Daoy (cell line): ENCODE measurements around the gene ZFP92. TPM values are rescaled to one million over a fixed set of nuclear protein-coding genes. Genes with fewer than 3 reads are reported as not detected.

Source experiments
- DNase-seq: peaks from one replicate; pipeline ENCODE4 v3.0.0-alpha.2; 2015; ENCODE audit warnings: low read depth
- total RNA-seq: library from RNA; depleted of rRNA; stranded (reverse); fragments of >200 nt; shearing (Covaris generic); gene quantifications from 2 replicates; pipeline ENCODE4 v1.2.3, GENCODE V29; 2014

Gene ZFP92
- total RNA-seq, 1 experiment from 2014 or later, result 0.80 TPM

DNA sequence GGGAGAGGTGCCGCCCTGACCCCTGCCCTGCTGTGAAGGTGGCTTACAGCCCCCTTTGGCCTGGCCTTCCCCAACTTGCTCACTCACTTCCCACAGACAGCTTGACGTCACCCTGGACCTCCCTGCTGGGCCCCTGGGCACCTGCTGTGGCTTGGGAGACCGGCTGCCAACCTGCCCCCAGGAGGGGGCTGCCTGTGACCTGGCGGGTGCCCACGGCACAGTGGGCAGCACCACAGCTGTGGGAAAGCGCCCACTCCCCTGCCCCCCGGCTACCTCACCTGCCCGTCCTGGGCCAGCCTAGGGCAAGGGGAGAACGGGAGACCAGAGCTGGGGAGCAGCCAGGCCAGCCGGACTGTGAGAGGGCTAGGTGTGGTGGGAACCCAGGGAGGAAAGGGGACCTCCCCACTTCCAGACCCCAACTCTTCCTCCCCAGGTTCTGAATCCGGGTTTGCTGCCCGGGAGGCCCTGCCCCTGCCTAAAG is 2.4 kb upstream of the ZFP92 start:
- no peak for DNase-seq

DNA sequence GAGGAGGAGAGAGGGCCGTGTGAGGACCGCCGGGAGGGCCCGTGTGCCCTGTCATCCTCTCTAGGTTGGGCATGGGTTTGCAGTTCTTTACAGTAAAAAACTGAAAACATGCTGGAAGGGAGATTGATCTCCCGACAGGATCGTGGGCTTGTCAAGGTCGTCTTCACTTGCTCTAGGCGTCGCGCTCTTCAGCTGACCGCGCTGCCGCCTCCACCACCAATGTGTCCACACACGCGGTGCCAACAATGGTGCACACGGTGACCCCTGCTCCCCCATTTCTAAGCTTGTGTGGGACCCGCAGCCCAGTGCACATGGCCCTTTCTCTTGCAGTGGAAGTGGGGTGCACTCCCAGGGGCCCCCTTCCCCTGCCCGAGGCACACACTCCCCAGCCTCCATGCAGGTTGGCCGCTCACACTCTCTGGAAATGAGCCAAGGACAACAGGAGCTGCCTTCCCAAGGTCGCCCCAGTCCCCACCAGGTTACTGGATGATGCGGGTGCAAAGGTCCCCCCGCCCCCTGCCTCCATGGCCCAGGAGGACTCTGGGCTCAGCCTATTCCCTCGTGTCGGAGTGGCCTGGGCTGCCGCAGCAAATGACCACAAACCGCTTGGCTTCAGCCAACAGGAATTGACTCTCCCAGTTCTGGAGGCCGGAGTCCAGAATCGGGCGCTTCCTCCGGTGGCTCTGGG is 1.7 kb upstream of the ZFP92 start:
- no peak for DNase-seq

DNA sequence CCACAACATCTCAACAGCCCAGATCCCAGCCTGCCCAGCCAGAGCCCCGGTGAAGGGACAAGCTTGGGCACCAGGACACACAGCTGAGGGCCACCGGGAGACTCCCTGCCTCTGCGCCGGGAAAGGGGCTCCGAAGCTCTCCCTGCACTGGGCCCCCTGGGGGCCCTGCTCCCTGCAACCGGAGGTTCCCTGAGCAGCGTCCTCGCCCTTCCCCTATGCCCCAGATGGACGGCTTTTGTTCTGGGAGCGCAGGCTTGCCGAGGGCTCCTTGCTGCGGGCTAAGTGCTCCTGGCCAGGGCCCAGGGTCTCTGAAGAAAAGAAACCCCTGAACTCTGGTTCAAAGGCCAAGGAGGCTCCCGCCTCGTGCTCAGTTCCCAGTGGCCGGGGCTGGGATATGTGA is 899 bp upstream of the ZFP92 start:
- no peak for DNase-seq

DNA sequence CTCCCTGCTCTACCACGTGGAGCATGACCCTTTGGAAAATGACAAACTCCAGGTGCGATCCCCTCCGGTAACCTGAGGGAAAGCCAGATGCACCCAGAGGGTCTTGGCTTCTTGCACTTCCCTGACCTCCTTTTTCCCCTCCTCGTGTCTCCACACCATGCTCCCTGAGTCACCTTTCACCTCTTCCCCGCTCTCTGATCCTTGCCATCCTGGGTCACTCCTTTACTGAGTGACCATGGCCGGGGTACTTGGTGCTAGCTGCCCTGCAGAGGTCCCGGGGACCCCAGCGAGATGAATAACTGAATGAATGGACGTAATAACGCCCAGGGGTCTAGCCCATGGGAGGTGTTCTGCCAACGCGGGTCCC is 401 bp upstream of the ZFP92 start:
- no peak for DNase-seq

DNA sequence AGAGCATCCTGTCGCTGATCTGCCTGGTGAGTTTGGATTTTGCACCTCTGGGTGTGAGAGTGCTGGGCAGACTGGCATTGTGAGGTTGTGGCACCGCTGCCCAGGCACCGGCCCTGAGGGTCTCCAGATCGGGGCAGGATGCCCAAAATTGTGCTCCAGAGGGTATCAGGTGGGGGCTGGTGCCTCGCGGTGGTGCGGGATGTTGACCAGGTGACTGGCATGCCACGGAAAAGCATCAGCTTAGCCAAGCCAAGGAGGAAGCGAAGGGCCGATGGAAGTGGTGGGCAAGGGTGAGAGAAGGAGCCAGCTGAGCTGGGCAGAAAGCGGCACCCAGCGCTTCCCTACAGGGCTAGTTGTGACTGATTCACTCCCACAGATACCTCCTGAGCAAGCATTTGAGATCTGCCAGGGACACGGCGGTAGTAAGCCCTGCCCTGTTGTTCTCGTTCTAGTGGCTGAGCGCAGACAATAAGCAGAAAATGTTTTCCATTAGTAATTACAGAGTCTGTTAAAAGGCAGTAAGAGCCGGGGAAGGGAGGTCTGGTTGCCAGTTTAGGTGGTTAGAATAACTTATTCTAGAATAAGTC is 809 bp downstream of the ZFP92 start:
- DNase-seq, result peak; percentile 13

DNA sequence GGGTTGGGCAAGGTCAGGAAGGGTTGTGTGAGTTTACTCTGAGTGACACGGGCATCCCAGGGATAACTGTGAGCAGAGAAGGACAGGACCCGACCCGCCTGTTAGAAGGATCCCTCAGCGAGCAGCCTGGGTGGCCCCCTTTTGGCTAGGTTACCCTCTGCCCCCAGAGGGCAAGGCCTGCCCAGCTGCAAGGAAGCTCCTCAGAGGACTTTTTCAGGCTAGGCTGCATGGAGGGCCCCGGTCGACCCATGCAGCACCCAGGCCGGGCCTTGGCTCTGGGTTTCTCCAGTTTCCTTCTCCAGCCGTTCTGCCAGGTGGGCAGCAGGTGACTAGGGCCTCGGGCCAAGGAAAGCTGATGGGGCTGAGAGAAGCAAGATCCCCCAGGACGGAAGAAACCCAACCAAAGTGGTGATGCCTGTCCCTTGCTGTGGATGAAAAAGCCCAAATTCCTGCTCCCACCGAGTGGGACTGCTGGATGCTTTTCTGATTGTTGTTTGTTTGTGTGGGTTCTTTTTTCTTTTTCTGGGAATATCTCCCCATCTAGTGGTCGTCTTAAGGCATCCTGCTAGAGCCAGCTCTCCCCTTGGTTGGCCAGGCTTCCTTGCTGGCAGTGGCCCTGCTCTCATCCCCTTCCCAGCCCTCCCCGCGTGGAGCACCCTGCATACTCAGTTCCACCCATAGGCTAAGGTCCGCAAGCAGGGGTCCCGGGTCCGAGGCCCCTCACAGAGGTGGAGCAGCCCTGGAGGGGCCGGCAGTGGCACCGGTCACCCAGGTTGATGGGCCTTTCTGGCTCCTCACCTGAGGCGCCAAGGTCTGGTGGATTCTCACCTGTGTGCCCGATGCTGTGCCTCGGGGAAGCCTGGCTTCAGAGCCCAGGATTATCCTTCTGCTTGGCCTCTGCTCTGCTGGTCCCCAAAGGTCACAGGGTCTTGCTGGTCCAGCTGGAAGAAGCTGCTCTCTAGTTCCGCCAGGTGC is 1.8 kb downstream of the ZFP92 start:
- DNase-seq, result no peak

DNA sequence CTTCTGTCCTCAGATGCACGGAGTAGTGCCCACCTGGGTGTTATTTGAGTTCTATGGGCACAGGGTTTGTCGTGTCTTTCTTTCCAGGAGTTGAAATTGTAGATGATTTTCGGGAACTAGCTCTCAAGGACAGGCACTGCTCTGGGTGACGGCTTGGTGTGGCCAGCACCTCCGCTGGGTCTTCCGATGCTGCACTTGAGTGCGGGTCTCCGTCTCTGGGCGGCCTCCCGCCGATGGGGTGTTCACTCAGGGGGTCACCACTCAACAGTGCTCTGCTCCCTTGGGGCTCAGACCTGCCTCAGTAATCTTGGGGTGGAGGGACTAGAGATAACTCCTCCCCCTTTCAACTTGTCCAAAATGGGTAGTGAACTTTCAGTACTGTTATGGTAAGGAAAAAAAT is 2.5 kb downstream of the ZFP92 start:
- DNase-seq, result no peak

DNA sequence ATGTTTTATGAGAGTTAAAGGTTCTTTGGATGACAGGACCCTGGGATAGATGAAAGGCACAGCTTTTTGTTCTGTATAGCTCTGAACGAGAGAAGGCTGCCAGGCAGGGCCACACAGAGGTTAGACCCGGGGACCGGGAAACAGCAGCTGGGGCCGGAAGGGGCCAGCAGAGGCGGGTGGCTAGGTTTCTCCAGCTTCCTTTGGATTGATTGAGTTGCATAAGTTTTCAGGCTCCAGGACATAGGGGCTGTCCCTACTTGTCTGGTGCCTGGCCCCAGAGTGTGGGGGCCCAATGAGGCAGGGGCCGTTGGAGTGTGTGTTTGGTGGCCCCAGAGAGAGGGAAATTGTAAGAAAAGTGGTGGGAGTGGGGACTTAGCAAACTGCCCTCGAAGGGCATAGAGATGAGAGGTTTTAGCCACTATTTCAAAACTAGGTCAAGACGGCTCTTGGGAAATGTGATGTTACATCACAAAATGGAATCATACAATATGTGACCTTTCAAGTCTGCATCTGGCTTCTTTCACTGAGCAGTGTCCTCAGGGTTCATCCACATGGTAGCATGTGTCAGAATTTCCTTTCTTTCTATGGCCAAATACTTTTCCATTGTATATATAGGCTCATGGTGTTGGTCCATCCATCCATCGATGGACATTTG is 3.7 kb downstream of the ZFP92 start:
- DNase-seq, result no peak

DNA sequence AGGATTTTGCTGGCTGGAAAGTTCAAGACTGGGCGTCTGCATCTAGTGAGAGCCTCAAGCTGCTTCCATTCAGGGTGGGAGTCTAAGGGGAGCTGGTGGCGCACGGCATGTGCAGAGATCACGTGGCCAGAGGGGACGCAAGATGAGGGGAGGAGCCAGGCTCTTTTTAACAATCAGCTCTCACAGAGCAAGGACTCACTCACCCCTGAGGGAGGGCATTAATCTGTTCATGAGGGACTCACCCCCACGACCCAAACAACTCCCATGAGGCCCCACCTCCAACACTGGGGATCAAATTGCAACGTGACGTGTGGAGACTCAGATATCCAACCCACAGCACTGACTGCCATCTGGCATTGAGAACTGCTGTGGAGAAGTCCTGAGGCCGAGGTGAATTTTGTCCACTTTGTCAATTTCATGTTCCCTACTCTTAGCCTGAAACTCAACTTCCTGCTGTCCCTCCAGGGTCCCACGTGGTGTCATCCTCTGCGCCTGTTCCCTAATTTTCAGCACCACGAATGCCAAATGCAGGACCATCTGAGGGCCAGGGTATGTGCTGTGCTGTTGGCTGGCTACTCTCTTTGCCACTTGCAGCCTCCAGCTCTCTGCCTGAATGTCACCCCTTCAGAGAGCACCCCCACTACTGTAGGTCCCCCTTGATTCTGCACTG is 5.6 kb downstream of the ZFP92 start:
- DNase-seq, result peak; percentile 6

DNA sequence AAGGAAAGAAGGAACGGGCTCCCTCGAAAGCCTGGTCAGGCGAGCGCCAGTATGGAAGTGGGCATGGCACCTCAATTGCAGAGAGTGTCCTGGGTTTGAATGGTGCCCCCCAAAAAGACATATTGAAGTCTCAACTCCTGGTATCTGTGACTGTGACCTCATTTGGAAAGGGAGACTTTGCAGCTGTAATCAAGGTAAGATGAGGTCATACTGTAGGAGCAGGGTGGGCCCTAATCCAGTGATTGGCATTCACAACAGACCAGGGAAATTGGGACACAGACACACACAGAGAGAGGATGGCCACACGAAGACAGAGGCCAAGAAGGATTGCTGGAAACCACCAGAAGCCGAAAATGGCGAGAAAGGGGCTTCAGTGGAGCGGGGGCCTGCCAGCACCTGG is 6.4 kb downstream of the ZFP92 start:
- DNase-seq, result no peak

DNA sequence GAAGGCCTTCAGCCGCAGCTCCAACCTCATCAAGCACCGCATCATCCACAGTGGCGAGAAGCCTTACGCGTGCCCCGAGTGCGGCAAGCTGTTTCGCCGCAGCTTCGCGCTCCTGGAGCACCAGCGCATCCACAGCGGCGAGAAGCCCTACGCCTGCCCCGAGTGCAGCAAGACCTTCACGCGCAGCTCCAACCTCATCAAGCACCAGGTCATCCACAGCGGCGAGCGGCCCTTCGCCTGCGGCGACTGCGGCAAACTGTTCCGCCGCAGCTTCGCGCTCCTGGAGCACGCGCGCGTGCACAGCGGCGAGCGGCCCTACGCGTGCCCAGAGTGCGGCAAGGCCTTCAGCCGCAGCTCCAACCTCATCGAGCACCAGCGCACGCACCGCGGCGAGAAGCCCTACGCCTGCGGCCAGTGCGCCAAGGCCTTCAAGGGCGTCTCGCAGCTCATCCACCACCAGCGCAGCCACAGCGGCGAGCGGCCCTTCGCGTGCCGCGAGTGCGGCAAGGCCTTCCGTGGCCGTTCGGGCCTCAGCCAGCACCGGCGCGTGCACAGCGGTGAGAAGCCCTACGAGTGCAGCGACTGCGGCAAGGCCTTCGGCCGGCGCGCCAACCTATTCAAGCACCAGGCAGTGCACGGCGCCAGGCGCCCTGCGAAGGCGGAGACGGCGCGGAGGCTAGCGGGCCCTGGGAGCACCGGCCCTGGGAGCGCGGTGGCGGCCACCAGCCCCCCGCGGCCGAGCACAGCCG is 9.8 kb downstream of the ZFP92 start:
- DNase-seq, result no peak

DNA sequence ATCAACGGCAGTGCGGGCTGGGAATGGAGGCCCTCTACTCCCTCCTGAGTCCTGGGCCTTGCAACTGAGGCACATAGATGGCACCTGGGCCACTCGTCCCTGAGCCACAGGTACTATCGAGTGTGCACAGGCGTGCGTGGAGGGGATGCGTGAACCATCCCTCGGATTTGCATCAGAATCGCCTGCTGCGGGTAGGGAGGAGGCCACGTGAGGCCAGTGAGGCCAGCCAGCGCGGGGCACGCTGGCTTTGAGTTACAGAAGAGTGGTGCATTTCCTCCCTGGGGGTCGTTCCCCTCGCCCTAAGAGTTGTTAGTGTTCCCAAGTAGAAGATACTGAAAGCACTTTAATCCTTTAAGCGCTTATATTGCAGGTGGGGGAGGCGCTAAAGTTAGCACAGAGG is 10.6 kb downstream of the ZFP92 start:
- no peak for DNase-seq

DNA sequence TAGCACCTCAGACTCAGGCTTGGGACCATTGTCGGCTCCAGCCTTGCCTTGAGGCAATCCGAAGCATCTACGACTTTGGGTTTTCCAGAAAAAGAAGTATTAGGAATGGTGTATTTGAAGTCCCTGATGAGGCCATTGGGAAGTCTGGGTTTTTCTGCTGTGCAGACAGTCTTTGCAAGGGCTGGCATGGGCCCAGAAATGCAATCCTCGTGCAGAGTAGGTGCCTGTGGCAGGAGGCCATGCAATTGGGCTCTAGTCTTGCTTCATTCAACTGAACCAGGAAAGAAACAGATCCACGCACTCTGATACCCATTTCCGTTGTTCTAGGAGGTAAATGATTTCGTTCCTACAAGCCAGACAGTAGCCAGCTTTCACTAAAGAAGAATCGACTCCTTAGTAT is 12.4 kb downstream of the ZFP92 start:
- DNase-seq, result no peak

DNA sequence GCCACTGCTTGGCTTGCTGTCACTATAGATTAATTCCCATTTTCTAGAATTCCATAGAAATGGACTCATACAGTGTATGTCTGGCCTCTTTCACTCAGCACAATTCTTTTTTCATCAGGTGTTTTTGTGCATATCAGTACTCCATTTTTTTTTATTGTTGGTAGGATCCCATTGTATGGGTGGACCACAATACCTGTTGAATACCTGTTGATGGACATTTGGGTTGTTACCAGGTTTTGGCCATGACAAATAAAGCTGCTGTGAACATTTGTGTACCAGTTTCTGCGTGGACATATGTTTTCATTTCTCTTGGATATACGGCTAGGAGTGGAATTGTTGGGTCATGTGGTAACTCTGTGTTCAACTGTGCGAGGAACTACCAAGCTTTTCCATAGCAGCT is 14.9 kb downstream of the ZFP92 start:
- DNase-seq, result no peak

DNA sequence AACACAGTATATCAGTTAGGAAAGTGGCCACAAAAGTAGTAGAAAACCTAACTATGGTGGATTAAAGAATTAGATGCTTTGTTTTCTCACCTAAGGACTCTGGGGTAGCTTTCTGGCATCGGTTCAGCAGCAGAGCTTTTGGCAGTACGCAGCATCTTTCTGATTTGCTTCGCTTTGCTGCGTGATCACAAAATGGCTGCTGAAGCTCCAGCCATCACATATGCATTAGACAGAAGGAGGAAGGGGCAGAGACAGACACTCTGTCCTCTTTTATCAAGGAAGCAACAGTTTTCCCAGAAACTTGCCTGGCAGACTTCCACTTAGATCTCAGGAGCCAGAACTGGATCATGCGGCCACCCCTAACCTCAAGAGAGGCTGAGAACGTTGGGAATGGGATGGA is 19.5 kb downstream of the ZFP92 start:
- DNase-seq, result no peak

DNA sequence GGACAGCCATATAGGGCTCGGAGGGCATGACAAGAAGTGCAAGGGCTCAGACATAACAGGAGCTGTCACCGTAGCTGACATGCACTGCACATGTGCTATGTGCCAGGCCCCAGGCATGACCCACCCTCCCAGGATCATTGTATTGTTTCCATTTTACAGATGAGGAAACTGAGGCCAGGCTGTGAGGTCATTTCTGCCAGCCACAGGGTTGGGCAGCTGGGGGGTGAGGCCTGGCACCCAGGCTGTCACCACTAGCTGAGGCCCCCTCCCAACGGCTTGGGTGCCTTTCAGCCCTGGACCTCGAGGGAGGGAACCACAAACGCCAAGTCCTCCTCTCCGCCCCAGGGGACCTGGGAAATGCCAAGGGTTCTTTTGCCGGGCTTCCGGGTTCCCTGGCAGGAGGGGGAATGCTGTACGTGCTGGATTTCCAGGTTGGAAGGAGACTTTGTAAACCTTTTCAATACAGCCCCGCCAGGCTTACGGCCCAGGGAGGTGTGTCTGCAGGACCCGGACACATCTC is 21.9 kb downstream of the ZFP92 start:
- DNase-seq, result no peak

DNA sequence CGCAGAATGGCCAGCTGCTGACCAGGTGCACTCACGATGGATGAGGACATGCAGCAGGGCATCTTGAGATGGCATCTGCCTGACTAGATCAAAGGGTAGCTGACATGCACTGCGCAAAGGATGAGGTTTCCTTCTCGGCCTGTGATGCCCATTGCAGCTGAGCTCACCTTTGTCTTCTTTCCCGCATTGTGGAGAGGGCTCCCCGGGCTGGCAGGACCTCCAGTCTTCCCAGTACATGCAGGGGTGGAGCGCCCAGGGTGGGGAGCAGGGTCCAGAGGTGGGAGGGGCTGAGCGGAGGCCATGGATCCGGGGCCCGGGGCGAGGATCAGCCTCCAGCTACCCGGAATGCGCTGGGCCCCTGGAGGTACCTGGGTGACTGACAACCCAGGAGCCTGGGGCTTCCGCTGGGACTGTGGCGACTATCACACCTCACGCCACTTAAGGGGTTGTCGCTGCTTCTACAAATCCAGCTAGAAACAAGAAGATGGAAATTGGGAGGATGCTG is 22.6 kb downstream of the ZFP92 start:
- no peak for DNase-seq

DNA sequence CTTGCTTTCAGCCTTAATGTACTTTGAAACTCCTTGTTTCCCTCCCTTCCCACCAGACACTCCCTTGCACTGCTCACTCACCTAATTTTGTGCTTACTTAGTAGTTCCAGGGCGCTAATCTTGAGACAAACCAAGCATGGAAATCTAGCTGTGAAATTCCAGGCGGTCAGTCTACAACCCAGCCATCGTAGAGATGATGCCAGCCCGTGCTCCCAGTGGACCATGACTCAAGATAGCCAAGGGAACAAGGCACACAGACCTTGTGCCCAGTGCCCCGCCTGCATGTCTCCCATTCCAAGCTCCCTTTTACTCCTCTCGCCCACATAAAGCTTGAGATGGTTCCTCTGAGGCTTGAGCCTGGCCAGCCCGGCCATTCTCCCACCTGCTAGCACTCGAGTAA is 23.5 kb downstream of the ZFP92 start:
- no peak for DNase-seq

DNA sequence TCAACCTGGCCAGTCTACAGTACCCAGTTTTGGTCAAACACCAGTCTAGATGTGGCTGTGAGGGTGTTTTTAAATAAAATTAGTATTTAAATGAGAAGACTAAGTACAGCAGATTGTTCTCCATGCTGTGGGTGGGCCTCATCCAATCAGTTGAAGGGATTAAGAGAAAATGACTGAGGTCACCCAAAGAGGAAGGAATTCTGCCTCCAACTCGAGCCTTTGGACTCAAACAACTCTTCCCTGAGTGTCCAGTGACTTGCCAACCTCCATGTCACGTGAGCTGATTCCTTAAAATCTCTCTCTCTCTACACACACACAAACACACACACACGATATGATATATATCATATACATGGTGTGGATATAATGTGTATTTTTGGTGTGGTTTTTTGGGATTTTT is 24.6 kb downstream of the ZFP92 start:
- DNase-seq, result no peak

DNA sequence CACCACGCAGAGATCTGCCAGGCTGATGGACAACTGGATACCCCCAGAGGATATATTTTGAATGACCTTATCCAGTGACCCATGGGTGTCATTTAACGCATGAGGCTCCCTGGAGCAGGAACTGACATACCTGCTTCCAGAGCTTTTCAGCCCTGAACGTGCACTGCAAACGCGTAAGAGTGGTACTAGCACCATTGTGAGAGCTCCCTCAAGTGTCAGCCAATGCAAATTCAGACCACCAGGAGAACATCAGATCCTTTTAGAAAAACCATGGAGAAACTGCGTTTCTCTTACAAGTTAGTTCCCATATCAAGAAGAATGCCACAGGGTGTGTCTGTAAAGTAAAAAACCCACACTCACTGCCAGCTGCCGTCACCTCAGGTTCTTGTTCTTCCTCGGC is 27.3 kb downstream of the ZFP92 start:
- peak; percentile 21 for DNase-seq
